GM12878 (cell line): ENCODE results near the gene FANCM. TPM values are rescaled to one million over a fixed set of nuclear protein-coding genes. Genes with fewer than 3 reads are reported as not detected.

ENCODE experiments used
- ATAC-seq: fragments of 200-7000 bp; cut with Tn5 transposase; 3 replicates; pipeline ENCODE4 v1.9.1; 2020; ENCODE audit warnings: mild to moderate bottlenecking, moderate library complexity
- BruUV-seq: library from RNA; stranded (reverse); fragments of 400-500 nt; replicated peaks from 2 replicates; lab custom pipeline; 2021; lab: Mats Ljungman, UMichigan
- CTCF ChIA-PET: fragments of 300-600 bp; sonication (Branson Sonifier 250); formaldehyde crosslinking; extraction: SDS; loops from one replicate; lab custom pipeline; 2021; ENCODE audit warnings: inconsistent platforms; lab: Yijun Ruan, JAX
- POLR2A ChIA-PET: fragments of 350-600 bp; formaldehyde crosslinking; extraction: SDS; loops from one replicate; lab custom pipeline; 2021; ENCODE audit warnings: inconsistent platforms; lab: Charles Lee
- RAD21 ChIA-PET: fragments of 300-600 bp; sonication (Branson Sonifier 250); formaldehyde crosslinking; loops from one replicate; lab custom pipeline; 2023; ENCODE audit warnings: antibody characterized with exemption; ENCODE audit not compliant: unreplicated experiment; lab: Charles Lee
- SMC1A ChIA-PET: fragments of 300-600 bp; sonication (Branson Sonifier 250); formaldehyde crosslinking; loops from one replicate; lab custom pipeline; 2023; ENCODE audit not compliant: unreplicated experiment, uncharacterized antibody; lab: Charles Lee
- DNase-seq: peaks from one replicate; pipeline ENCODE4 v3.0.0-alpha.2; 2011; ENCODE audit warnings: low read depth, low spot score
- FAIRE-seq: peaks from 3 replicates; lab custom pipeline; 2011; peaks lifted over from hg19 to GRCh38; lab: Jason Lieb, UNC
- H2AFZ ChIP-seq: 2 replicates; pipeline ENCODE4 v1.6.0; 2011; ENCODE audit warnings: low read depth, low read length, control low read depth; ENCODE audit not compliant: control insufficient read depth
- H3K27ac ChIP-seq: 2 replicates; pipeline ENCODE4 v1.5.1; 2011; ENCODE audit warnings: control low read depth; ENCODE audit not compliant: control insufficient read depth, insufficient read depth
- H3K27me3 ChIP-seq, 2 experiments: replicated peaks in 1 of 2; 2 replicates each; pipeline versions ENCODE4 v1.6.0 to v1.6.1; 2011; ENCODE audit warnings: low read length in 1 of 2; ENCODE audit not compliant: control insufficient read depth in 2 of 2, insufficient read depth in 2 of 2
- H3K36me3 ChIP-seq, 2 experiments: 2 replicates each; pipeline ENCODE4 v1.5.1; 2011; ENCODE audit warnings: low read length in 1 of 2; ENCODE audit not compliant: control insufficient read depth in 2 of 2, insufficient read depth in 2 of 2
- H3K4me1 ChIP-seq: 2 replicates; pipeline ENCODE4 v1.6.1; 2011; ENCODE audit warnings: mild to moderate bottlenecking, low read length, moderate library complexity, mixed read lengths; ENCODE audit not compliant: control insufficient read depth, insufficient read depth
- H3K4me2 ChIP-seq: 2 replicates; pipeline ENCODE4 v1.6.0; 2011; ENCODE audit warnings: control low read depth; ENCODE audit not compliant: control insufficient read depth, insufficient read depth
- H3K4me3 ChIP-seq: fragments of 200-600 bp; sonication (generic); 2 replicates; pipeline ENCODE4 v1.5.1; 2016
- H3K79me2 ChIP-seq: 2 replicates; pipeline ENCODE4 v1.6.0; 2011; ENCODE audit warnings: low read length; ENCODE audit not compliant: control insufficient read depth, insufficient read depth
- H3K9ac ChIP-seq: 2 replicates; pipeline ENCODE4 v1.8.0; 2011; ENCODE audit warnings: low read length, control low read depth, mixed read lengths; ENCODE audit not compliant: control insufficient read depth, insufficient read depth
- H3K9me3 ChIP-seq: replicated peaks from 3 replicates; pipeline ENCODE4 v1.5.1; 2011; ENCODE audit warnings: mild to moderate bottlenecking, low read length; ENCODE audit not compliant: control insufficient read depth, insufficient read depth
- H4K20me1 ChIP-seq: 2 replicates; pipeline ENCODE4 v1.6.0; 2011; ENCODE audit not compliant: control insufficient read depth, insufficient read depth
- BRCA1 ChIP-seq: IDR thresholded peaks from 2 replicates; pipeline ENCODE4 v1.6.1; 2011; ENCODE audit warnings: low read depth, low read length, improper control_type of control experiment
- FOS ChIP-seq: IDR thresholded peaks from 3 replicates; pipeline ENCODE4 v1.6.1; 2011; ENCODE audit warnings: borderline replicate concordance; ENCODE audit not compliant: insufficient read length; ENCODE audit errors: extremely low read depth
- JUNB ChIP-seq: IDR thresholded peaks from 2 replicates; pipeline ENCODE4 v1.6.1; 2016; ENCODE audit warnings: antibody characterized with exemption, mild to moderate bottlenecking
- NFIC ChIP-seq: IDR thresholded peaks from 2 replicates; pipeline ENCODE4 v1.6.1; 2012; ENCODE audit warnings: low read depth, mild to moderate bottlenecking, inconsistent platforms, low read length, moderate library complexity
- RAD21 ChIP-seq: IDR thresholded peaks from 2 replicates; pipeline ENCODE4 v1.6.1; 2011; ENCODE audit warnings: mild to moderate bottlenecking, low read depth, low read length, moderate library complexity; ENCODE audit not compliant: insufficient read depth
- ZNF24 ChIP-seq: fragments of 450-650 bp; IDR thresholded peaks from 2 replicates; pipeline ENCODE4 v1.6.1; 2017; ENCODE audit warnings: antibody characterized with exemption, mild to moderate bottlenecking
- ZNF274 ChIP-seq: IDR thresholded peaks from one replicate; pipeline ENCODE4 v1.8.0; 2011; ENCODE audit not compliant: insufficient read length, insufficient read depth
- ZNF384 ChIP-seq: IDR thresholded peaks from 2 replicates; pipeline ENCODE4 v1.6.1; 2012; ENCODE audit warnings: low read depth, mild to moderate bottlenecking, low read length, improper control_type of control experiment, borderline replicate concordance
- ZNF622 ChIP-seq: fragments of 450-650 bp; IDR thresholded peaks from 2 replicates; pipeline ENCODE4 v1.6.1; 2017; ENCODE audit warnings: mild to moderate bottlenecking, inconsistent platforms
- WGBS: methylation state at CpG from one replicate; pipeline ENCODE4 v1.1.6; 2016; ENCODE audit warnings: low lambda C conversion rate; ENCODE audit not compliant: insufficient replicate concordance, insufficient coverage; ENCODE audit errors: missing lambda C conversion rate; 5-methylcytosine and 5-hydroxymethylcytosine counted together
- in situ Hi-C: fragments of 300-500 bp; cut with MboI; formaldehyde crosslinking; loops from 9 replicates; pipeline ENCODE4 v1.14.3; 2018; ENCODE audit warnings: mixed read lengths
- intact Hi-C: fragments of 100-400 bp; cut with micrococcal nuclease; formaldehyde crosslinking; loops from one replicate; pipeline ENCODE4 v1.14.2; 2022; ENCODE audit not compliant: unreplicated experiment
- polyA plus RNA-seq, 11 experiments: library from polyadenylated mRNA; depleted of rRNA in 4 of 11; unstranded in 6 of 11; stranded (reverse) in 5 of 11; fragments of >200 nt; fragmentation: Nextera tagmentation in 4 of 11; fragmentation: Illumina TruSeq in 1 of 11; extraction: Ambion mirVana in 4 of 11; extraction: Trizol in 1 of 11; gene quantifications; 1 replicate in 1 of 11; 2 replicates in 10 of 11; pipeline versions ENCODE4 v1.2.1 to v1.2.3, GENCODE V29; 2011 to 2016; ENCODE audit warnings: inconsistent platforms in 2 of 11, missing spikeins in 2 of 11, low read depth in 1 of 11
- total RNA-seq, 4 experiments: library from RNA; depleted of rRNA in 3 of 4; stranded (reverse); fragments of >200 nt in 3 of 4; fragmentation: Illumina TruSeq in 1 of 4; extraction: Trizol in 1 of 4; gene quantifications; 2 replicates each; pipeline versions ENCODE4 v1.2.1 to v1.2.3, GENCODE V29; 2013 to 2021
- TF ChIP-seq, protein P1 (sequence below), 3 experiments: IDR thresholded peaks in 2 of 3; conservative IDR thresholded peaks in 1 of 3; 2 replicates each; pipeline ENCODE4 v1.5.1; 2011; ENCODE audit warnings: low read depth in 3 of 3, low read length in 3 of 3, mild to moderate bottlenecking in 3 of 3, control low read depth in 2 of 3, moderate library complexity in 2 of 3, inconsistent platforms in 1 of 3, mixed read lengths in 1 of 3; ENCODE audit not compliant: control insufficient read depth in 2 of 3, insufficient read depth in 1 of 3; ENCODE audit errors: extremely low read depth in 1 of 3
- TF ChIP-seq, protein P2 (sequence below): IDR thresholded peaks from 2 replicates; pipeline ENCODE4 v1.6.1; 2012; ENCODE audit warnings: low read length, inconsistent platforms
- TF ChIP-seq, protein P3 (sequence below): fragments of 450-650 bp; IDR thresholded peaks from 2 replicates; pipeline ENCODE4 v1.6.1; 2016; ENCODE audit warnings: mild to moderate bottlenecking
- TF ChIP-seq, protein P4 (sequence below): fragments of 450-650 bp; conservative IDR thresholded peaks from 2 replicates; pipeline ENCODE4 v1.6.1; 2017; ENCODE audit warnings: mild to moderate bottlenecking, moderate library complexity
- TF ChIP-seq, protein P5 (sequence below): IDR thresholded peaks from 2 replicates; pipeline ENCODE4 v1.6.1; 2011; ENCODE audit warnings: borderline replicate concordance, low read depth, mild to moderate bottlenecking, moderate library complexity, low read length; ENCODE audit not compliant: insufficient read depth, poor library complexity, severe bottlenecking

The FANCM gene
- total and polyA plus RNA-seq, 10 of the 15 experiments (the other 5 are each of a cell fraction or from before 2014, with no cell fraction given): 6.4 to 17.6 (median 10.6) TPM

DNA sequence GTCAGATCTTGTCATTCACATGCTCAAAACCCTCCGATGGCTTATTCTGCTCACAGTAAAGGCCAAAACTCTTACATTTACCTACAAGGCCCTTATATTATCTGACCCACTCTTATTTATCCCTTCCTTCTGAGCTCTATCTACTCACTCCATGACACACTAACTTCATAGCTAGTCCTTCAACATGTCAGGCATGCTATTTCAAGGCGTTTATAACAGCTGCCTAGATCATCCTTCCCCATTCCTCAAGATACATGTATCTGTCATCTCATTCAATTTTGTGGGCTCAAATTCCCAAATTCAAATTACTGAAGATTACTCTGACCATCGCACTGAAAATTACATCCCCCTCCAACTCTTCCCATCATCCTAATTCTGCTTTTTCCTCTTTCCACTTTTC lies 110.4 kb downstream of the FANCM start (continued):
- TF ChIP-seq, protein P1, sequence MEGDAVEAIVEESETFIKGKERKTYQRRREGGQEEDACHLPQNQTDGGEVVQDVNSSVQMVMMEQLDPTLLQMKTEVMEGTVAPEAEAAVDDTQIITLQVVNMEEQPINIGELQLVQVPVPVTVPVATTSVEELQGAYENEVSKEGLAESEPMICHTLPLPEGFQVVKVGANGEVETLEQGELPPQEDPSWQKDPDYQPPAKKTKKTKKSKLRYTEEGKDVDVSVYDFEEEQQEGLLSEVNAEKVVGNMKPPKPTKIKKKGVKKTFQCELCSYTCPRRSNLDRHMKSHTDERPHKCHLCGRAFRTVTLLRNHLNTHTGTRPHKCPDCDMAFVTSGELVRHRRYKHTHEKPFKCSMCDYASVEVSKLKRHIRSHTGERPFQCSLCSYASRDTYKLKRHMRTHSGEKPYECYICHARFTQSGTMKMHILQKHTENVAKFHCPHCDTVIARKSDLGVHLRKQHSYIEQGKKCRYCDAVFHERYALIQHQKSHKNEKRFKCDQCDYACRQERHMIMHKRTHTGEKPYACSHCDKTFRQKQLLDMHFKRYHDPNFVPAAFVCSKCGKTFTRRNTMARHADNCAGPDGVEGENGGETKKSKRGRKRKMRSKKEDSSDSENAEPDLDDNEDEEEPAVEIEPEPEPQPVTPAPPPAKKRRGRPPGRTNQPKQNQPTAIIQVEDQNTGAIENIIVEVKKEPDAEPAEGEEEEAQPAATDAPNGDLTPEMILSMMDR (IDR thresholded peaks at IDR 0.05 in 2 of 3, conservative IDR thresholded peaks at IDR 0.05 in 1 of 3; ENCODE audit: control insufficient read depth in 2 of 3, extremely low read depth in 1 of 3, insufficient read depth in 1 of 3, low read depth in 3 of 3, low read length in 3 of 3): no peak
- TF ChIP-seq, protein P2, sequence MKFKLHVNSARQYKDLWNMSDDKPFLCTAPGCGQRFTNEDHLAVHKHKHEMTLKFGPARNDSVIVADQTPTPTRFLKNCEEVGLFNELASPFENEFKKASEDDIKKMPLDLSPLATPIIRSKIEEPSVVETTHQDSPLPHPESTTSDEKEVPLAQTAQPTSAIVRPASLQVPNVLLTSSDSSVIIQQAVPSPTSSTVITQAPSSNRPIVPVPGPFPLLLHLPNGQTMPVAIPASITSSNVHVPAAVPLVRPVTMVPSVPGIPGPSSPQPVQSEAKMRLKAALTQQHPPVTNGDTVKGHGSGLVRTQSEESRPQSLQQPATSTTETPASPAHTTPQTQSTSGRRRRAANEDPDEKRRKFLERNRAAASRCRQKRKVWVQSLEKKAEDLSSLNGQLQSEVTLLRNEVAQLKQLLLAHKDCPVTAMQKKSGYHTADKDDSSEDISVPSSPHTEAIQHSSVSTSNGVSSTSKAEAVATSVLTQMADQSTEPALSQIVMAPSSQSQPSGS: no peak
- TF ChIP-seq FOS (no peak), BRCA1 (no peak), RAD21 (no peak)

DNA sequence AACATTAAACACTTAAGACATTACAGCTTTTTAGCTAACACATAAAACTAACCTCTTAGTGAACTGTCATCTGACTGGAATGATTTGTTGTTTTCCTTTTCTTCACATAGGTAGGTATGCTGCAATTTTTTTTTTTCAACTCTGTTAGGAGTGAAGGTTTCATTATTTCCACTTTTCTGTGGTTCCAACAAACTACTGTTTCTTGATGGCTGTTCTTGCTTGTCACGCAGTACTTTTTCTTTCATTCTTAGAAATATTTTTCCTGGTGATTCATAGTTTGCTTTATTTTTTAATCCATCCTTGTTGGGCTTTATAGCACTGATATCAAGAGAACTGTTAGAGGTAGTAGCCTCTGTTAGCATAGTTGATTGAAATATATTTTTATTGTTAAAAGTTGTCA lies 111.0 kb downstream of the FANCM start:
- Histone ChIP-seq H3K36me3 (peaks cover 0 to 2% of the 10 kb centered on the region in 2 experiments; a peak in 1 of 4 replicates), H3K4me3 (peak overlapping the region; percentile 13), H3K4me2 (peak overlapping the region; percentile 84), H3K27me3 (no peaks in the 10 kb centered on the region), H3K9me3 (no peaks in the 10 kb centered on the region), H4K20me1 (no peaks in the 10 kb centered on the region), H3K79me2 (peaks cover 98% of the 10 kb centered on the region), H3K9ac (no peak overlapping the region), H3K4me1 (peaks cover 10% of the 10 kb centered on the region), H2AFZ (no peak overlapping the region), H3K27ac (peak overlapping the region; percentile 48; the same call in 1 of the 2 replicates)
- FAIRE-seq: no peak
- in situ Hi-C loops: loop anchor here (5.0 kb wide), 1 partner anchor 284 kb away; the partner anchor contains the start of genes KLHL28 and TOGARAM1
- BruUV-seq: TSS peak; percentile 0
- ATAC-seq: peak; percentile 19
- ChIA-PET RAD21 (no interaction called here), SMC1A (interaction anchor here (2.4 kb wide), 1 partner anchor 22 kb away, joined by 9 read pairs; no protein-coding TSS in a partner anchor), POLR2A (no interaction called here), CTCF (interaction anchor here (1.0 kb wide), 1 partner anchor 22 kb away, joined by 4 read pairs; no protein-coding TSS in a partner anchor)
- DNase-seq: no peak
- intact Hi-C loops: no loop called here
- 10% methylated on average over 1 of the region's 1 CpG for WGBS
- no peak for TF ChIP-seq ZNF274
- TF ChIP-seq JUNB: 0 out of 2 replicates have a peak, but pooled peaks have one; percentile 38
- peak; percentile 62; the same call in 1 of the 2 replicates for TF ChIP-seq ZNF384
- TF ChIP-seq, protein P3, sequence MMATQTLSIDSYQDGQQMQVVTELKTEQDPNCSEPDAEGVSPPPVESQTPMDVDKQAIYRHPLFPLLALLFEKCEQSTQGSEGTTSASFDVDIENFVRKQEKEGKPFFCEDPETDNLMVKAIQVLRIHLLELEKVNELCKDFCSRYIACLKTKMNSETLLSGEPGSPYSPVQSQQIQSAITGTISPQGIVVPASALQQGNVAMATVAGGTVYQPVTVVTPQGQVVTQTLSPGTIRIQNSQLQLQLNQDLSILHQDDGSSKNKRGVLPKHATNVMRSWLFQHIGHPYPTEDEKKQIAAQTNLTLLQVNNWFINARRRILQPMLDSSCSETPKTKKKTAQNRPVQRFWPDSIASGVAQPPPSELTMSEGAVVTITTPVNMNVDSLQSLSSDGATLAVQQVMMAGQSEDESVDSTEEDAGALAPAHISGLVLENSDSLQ: 0 out of 2 replicates have a peak, but pooled peaks have one; percentile 19
- TF ChIP-seq ZNF24: 0 out of 2 replicates have a peak, but pooled peaks have one; percentile 49
- TF ChIP-seq, protein P4, sequence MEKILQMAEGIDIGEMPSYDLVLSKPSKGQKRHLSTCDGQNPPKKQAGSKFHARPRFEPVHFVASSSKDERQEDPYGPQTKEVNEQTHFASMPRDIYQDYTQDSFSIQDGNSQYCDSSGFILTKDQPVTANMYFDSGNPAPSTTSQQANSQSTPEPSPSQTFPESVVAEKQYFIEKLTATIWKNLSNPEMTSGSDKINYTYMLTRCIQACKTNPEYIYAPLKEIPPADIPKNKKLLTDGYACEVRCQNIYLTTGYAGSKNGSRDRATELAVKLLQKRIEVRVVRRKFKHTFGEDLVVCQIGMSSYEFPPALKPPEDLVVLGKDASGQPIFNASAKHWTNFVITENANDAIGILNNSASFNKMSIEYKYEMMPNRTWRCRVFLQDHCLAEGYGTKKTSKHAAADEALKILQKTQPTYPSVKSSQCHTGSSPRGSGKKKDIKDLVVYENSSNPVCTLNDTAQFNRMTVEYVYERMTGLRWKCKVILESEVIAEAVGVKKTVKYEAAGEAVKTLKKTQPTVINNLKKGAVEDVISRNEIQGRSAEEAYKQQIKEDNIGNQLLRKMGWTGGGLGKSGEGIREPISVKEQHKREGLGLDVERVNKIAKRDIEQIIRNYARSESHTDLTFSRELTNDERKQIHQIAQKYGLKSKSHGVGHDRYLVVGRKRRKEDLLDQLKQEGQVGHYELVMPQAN: no peak
- TF ChIP-seq ZNF622: no peak
- peak; percentile 48; the same call in 1 of the 2 replicates for TF ChIP-seq NFIC
- TF ChIP-seq, protein P5, sequence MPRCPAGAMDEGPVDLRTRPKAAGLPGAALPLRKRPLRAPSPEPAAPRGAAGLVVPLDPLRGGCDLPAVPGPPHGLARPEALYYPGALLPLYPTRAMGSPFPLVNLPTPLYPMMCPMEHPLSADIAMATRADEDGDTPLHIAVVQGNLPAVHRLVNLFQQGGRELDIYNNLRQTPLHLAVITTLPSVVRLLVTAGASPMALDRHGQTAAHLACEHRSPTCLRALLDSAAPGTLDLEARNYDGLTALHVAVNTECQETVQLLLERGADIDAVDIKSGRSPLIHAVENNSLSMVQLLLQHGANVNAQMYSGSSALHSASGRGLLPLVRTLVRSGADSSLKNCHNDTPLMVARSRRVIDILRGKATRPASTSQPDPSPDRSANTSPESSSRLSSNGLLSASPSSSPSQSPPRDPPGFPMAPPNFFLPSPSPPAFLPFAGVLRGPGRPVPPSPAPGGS: no peak
